Karpas-422 (cell line): ENCODE results near the gene RGS19. TPM values are rescaled to one million over a fixed set of nuclear protein-coding genes. Genes with fewer than 3 reads are reported as not detected.
A peak's percentile ranks its signal among the peaks of the same experiment; 100 is the strongest.

Experiments
- DNase-seq: peaks from one replicate; pipeline ENCODE4 v3.0.0-alpha.2; 2015
- H2AFZ ChIP-seq: fragments of 200-600 bp; sonication (generic); 2 replicates; pipeline ENCODE4 v1.6.1; 2014; ENCODE audit warnings: antibody characterized with exemption, low read length, mixed read lengths
- H3K27ac ChIP-seq: fragments of 200-600 bp; sonication (generic); 2 replicates; pipeline ENCODE4 v1.5.1; 2014; ENCODE audit warnings: mild to moderate bottlenecking, low read length, moderate library complexity
- H3K27me3 ChIP-seq: fragments of 200-600 bp; sonication (generic); 2 replicates; pipeline ENCODE4 v1.6.1; 2014; ENCODE audit warnings: low read length, mixed read lengths
- H3K36me3 ChIP-seq: fragments of 200-600 bp; sonication (generic); 2 replicates; pipeline ENCODE4 v1.6.1; 2014; ENCODE audit warnings: low read length, mixed read lengths; ENCODE audit not compliant: insufficient read depth
- H3K4me1 ChIP-seq: fragments of 200-600 bp; sonication (generic); 2 replicates; pipeline ENCODE4 v1.6.1; 2014; ENCODE audit warnings: mild to moderate bottlenecking, low read length, mixed read lengths
- H3K4me2 ChIP-seq: fragments of 200-600 bp; sonication (generic); 2 replicates; pipeline ENCODE4 v1.6.1; 2014; ENCODE audit warnings: low read length, low read depth, mild to moderate bottlenecking; ENCODE audit not compliant: poor library complexity, severe bottlenecking
- H3K4me3 ChIP-seq: fragments of 200-600 bp; sonication (generic); 2 replicates; pipeline ENCODE4 v1.5.1; 2014; ENCODE audit warnings: mild to moderate bottlenecking, antibody characterized with exemption, low read length, mixed read lengths
- H3K79me2 ChIP-seq: fragments of 200-600 bp; sonication (generic); 2 replicates; pipeline ENCODE4 v1.6.1; 2014; ENCODE audit warnings: mild to moderate bottlenecking, low read length, mixed read lengths
- H3K9ac ChIP-seq: fragments of 200-600 bp; sonication (generic); 2 replicates; pipeline ENCODE4 v1.6.0; 2014; ENCODE audit warnings: low read length
- H3K9me2 ChIP-seq: fragments of 200-600 bp; sonication (generic), shearing (Covaris generic); replicated peaks from 2 replicates; pipeline ENCODE4 v1.6.0; 2014; ENCODE audit warnings: mild to moderate bottlenecking, low read length, moderate library complexity; ENCODE audit not compliant: insufficient read depth
- H3K9me3 ChIP-seq: fragments of 300-700, 200-600 bp; sonication (generic); 2 replicates; pipeline ENCODE4 v1.6.1; 2014; ENCODE audit warnings: low read length, mixed read lengths
- H4K20me1 ChIP-seq: fragments of 200-600 bp; sonication (generic); 2 replicates; pipeline ENCODE4 v1.6.1; 2014; ENCODE audit warnings: mild to moderate bottlenecking, antibody characterized with exemption, low read length, low read depth; ENCODE audit not compliant: insufficient read depth
- total RNA-seq: library from RNA; depleted of rRNA; stranded (reverse); fragments of >200 nt; shearing (Covaris generic); gene quantifications from 2 replicates; pipeline ENCODE4 v1.2.3, GENCODE V29; 2014; ENCODE audit warnings: low replicate concordance

RGS19 gene
- total RNA-seq, 1 experiment from 2014 or later = 172 TPM

- H3K9ac ChIP-seq = no peak overlapping the region
- H2AFZ ChIP-seq = no peak overlapping the region
- no peaks in the 10 kb centered on the region for H3K9me2 ChIP-seq
- no peaks in the 10 kb centered on the region for H3K27me3 ChIP-seq
- no peak for DNase-seq
- H3K36me3 ChIP-seq = no peaks in the 10 kb centered on the region
- H3K9me3 ChIP-seq = no peaks in the 10 kb centered on the region
- H4K20me1 ChIP-seq = no peaks in the 10 kb centered on the region
- no peak overlapping the region for H3K4me3 ChIP-seq
- H3K4me1 ChIP-seq = peaks cover 27% of the 10 kb centered on the region
- no peak overlapping the region for H3K4me2 ChIP-seq
- H3K27ac ChIP-seq = no peak overlapping the region
- H3K79me2 ChIP-seq = no peaks in the 10 kb centered on the region
Observed at GRCh38 chr20:64116016-64116415, 36.7 kb upstream of the RGS19 start.

GRCh38 chr20:64115171-64115911 lies 36.0 kb upstream of the RGS19 start:
- no peaks in the 10 kb centered on the region for H3K79me2 ChIP-seq
- no peak overlapping the region for H3K4me3 ChIP-seq
- DNase-seq = no peak

DNA sequence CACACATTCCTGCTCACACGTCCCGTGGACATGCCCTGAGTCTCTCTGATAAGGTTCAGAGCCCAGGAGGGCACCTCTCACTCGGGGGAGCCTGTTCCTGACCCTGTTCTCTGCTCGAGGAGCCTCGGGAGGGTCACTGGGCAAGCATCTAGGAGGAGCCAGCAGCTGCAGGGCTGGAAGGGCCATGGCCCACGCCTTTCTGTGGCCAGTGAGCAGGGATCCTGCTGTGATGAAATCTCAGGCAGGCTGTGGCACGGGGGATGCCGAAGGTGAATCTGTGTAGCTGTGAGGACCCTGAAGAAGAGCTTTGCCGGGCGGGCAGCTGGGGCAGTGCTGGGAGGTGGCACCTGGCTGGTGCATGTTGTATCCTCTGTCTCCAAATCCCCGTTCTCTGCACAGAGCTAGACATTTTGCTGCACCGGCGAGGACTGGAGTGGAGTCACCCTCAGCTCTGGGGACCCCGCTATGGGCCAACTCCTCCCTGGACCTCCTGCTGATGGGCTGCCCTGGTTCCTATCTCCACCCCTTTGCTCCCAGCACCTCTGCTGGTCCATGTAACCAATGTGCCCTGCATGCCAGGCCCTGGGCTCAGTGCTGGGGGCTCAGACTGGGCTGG lies 35.1 kb upstream of the RGS19 start:
- Histone ChIP-seq H3K9ac (no peak overlapping the region), H3K4me1 (peaks cover 21% of the 10 kb centered on the region), H3K27me3 (no peaks in the 10 kb centered on the region), H3K79me2 (no peaks in the 10 kb centered on the region), H3K4me3 (no peak overlapping the region), H4K20me1 (no peaks in the 10 kb centered on the region), H3K4me2 (no peak overlapping the region), H3K9me3 (no peaks in the 10 kb centered on the region), H2AFZ (no peak overlapping the region), H3K36me3 (no peaks in the 10 kb centered on the region), H3K9me2 (no peaks in the 10 kb centered on the region), H3K27ac (no peak overlapping the region)
- no peak for DNase-seq

More at GRCh38 chr20:64115171-64115911, 36.0 kb upstream of the RGS19 start:
- no peaks in the 10 kb centered on the region for H3K9me2 ChIP-seq
- H3K27ac ChIP-seq = no peak overlapping the region
- H3K9ac ChIP-seq = no peak overlapping the region
- H3K9me3 ChIP-seq = no peaks in the 10 kb centered on the region
- H3K27me3 ChIP-seq = no peaks in the 10 kb centered on the region
- H4K20me1 ChIP-seq = no peaks in the 10 kb centered on the region
- no peak overlapping the region for H3K4me2 ChIP-seq
- H3K4me1 ChIP-seq = peaks cover 23% of the 10 kb centered on the region
- H3K36me3 ChIP-seq = no peaks in the 10 kb centered on the region
- H2AFZ ChIP-seq = no peak overlapping the region

GRCh38 chr20:64113796-64114355 lies 34.6 kb upstream of the RGS19 start:
- Histone ChIP-seq H4K20me1 (no peaks in the 10 kb centered on the region), H3K27ac (no peak overlapping the region), H3K79me2 (no peaks in the 10 kb centered on the region), H3K9me3 (no peaks in the 10 kb centered on the region), H3K4me2 (no peak overlapping the region), H3K4me3 (no peak overlapping the region), H3K9me2 (no peaks in the 10 kb centered on the region), H3K36me3 (no peaks in the 10 kb centered on the region), H3K4me1 (peaks cover 27% of the 10 kb centered on the region), H2AFZ (no peak overlapping the region), H3K27me3 (no peaks in the 10 kb centered on the region), H3K9ac (no peak overlapping the region)
- no peak for DNase-seq

DNA sequence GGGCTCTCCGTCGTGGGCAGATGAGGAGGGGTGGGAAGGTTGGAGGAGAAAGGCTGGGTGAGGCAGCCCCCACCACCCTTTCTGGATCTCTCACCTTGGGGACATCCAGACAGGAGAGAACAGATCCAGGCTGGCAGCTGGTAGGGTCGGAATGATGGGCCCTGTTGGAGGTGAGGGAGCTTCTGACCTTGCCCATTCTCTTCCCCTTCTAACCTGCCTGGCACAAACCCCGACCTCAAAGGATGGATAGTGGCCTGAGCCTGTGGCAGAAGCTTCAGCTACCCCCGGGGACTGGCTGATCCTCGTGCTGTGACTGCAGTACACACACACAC lies 34.1 kb upstream of the RGS19 start:
- no peaks in the 10 kb centered on the region for H3K9me3 ChIP-seq
- H3K36me3 ChIP-seq = no peaks in the 10 kb centered on the region
- H3K4me3 ChIP-seq = no peak overlapping the region
- H3K4me2 ChIP-seq = no peak overlapping the region
- H3K79me2 ChIP-seq = no peaks in the 10 kb centered on the region
- no peak overlapping the region for H3K9ac ChIP-seq
- DNase-seq = no peak
- peaks cover 32% of the 10 kb centered on the region for H3K4me1 ChIP-seq
- H3K27ac ChIP-seq = no peak overlapping the region
- H3K9me2 ChIP-seq = no peaks in the 10 kb centered on the region
- H4K20me1 ChIP-seq = no peaks in the 10 kb centered on the region
- no peak overlapping the region for H2AFZ ChIP-seq
- H3K27me3 ChIP-seq = no peaks in the 10 kb centered on the region

DNA sequence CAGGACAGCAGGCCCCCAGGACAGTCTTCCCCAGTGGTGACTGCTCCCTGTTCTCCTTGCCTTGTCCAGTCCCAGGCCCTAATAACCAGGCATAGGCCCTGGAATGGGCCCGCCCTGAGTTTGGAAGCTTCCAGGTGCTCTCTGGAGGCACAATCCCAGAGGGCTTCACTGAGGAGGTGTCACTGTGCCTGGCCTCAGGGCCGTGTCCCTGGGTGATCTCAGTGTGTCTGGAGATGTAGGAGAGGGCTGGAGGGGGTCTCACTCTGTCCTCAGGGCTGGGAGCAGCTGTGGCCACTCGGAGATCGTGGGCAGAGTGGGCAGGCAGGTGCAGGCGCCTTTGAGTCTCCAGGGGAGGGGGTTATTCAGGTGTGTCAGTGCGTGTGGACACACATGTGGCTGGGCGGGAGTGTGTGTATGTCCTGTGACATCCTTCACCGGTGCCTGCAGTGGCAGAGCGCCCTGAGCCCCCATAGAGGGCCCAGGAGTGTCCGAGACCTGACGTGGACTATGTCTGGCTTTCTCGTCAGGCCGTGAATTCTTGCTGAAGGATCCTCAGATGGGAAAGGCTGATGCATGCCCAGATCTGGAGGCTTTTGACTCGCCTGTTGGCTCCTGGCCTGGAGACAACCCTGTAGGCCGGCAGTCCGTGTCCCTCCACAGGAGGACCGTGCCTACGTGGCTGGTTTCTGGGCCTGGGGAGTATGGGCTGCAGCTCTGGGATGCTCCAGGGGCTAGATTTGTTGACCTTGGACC lies 33.5 kb upstream of the RGS19 start:
- H2AFZ ChIP-seq = no peak overlapping the region
- no peak overlapping the region for H3K27ac ChIP-seq
- no peaks in the 10 kb centered on the region for H3K27me3 ChIP-seq
- H3K9me3 ChIP-seq = no peaks in the 10 kb centered on the region
- H3K9ac ChIP-seq = peak overlapping the region; percentile 29
- H3K79me2 ChIP-seq = no peaks in the 10 kb centered on the region
- H3K9me2 ChIP-seq = no peaks in the 10 kb centered on the region
- peaks cover 37% of the 10 kb centered on the region for H3K4me1 ChIP-seq
- no peak for DNase-seq
- no peak overlapping the region for H3K4me3 ChIP-seq
- no peaks in the 10 kb centered on the region for H4K20me1 ChIP-seq
- peak overlapping the region; percentile 31 for H3K4me2 ChIP-seq
- no peaks in the 10 kb centered on the region for H3K36me3 ChIP-seq

GRCh38 chr20:64111841-64112641 lies 32.7 kb upstream of the RGS19 start:
- Histone ChIP-seq H3K9ac (peak overlapping the region; percentile 29), H3K9me3 (no peaks in the 10 kb centered on the region), H3K9me2 (no peaks in the 10 kb centered on the region), H3K4me1 (peaks cover 45% of the 10 kb centered on the region), H3K27ac (no peak overlapping the region), H3K4me3 (no peak overlapping the region), H3K79me2 (no peaks in the 10 kb centered on the region), H3K36me3 (no peaks in the 10 kb centered on the region), H4K20me1 (no peaks in the 10 kb centered on the region), H3K27me3 (no peaks in the 10 kb centered on the region), H3K4me2 (peak overlapping the region; percentile 31), H2AFZ (no peak overlapping the region)
- DNase-seq = peak; percentile 64
